H9 (cell line): ENCODE measurements around the gene PRR3. TPM values are rescaled to one million over a fixed set of nuclear protein-coding genes. Genes with fewer than 3 reads are reported as not detected.
A peak's percentile ranks its signal among the peaks of the same experiment; 100 is the strongest.

Experiments used
- DNase-seq: peaks from one replicate; pipeline ENCODE4 v3.0.0-alpha.2; 2017
- H2AFZ ChIP-seq: one replicate; pipeline ENCODE4 v1.6.1; 2013; ENCODE audit warnings: mild to moderate bottlenecking, low read length, control low read depth, moderate library complexity
- H2AK5ac ChIP-seq: 2 replicates; pipeline ENCODE4 v1.6.1; 2013; ENCODE audit warnings: low read length, control low read depth, mixed read lengths; ENCODE audit not compliant: insufficient read length
- H2BK120ac ChIP-seq: one replicate; pipeline ENCODE4 v1.6.1; 2013; ENCODE audit warnings: low read depth, mild to moderate bottlenecking, low read length, control low read depth, inconsistent platforms; ENCODE audit not compliant: poor library complexity, severe bottlenecking
- H2BK12ac ChIP-seq: 2 replicates; pipeline ENCODE4 v1.6.1; 2013; ENCODE audit warnings: low read length, control low read depth, mixed read lengths, low read depth; ENCODE audit not compliant: insufficient read length
- H2BK15ac ChIP-seq: 2 replicates; pipeline ENCODE4 v1.6.1; 2013; ENCODE audit warnings: low read depth, low read length, control low read depth
- H2BK20ac ChIP-seq: one replicate; pipeline ENCODE4 v1.6.1; 2013; ENCODE audit warnings: low read depth, mild to moderate bottlenecking, low read length, control low read depth, inconsistent platforms; ENCODE audit not compliant: poor library complexity, severe bottlenecking
- H2BK5ac ChIP-seq: 2 replicates; pipeline ENCODE4 v1.6.1; 2013; ENCODE audit warnings: low read length, control low read depth, mixed read lengths; ENCODE audit not compliant: insufficient read length
- H3K14ac ChIP-seq: 2 replicates; pipeline ENCODE4 v1.6.1; 2013; ENCODE audit warnings: low read length, control low read depth; ENCODE audit not compliant: insufficient read depth
- H3K18ac ChIP-seq: 2 replicates; pipeline ENCODE4 v1.6.1; 2013; ENCODE audit warnings: low read depth, mild to moderate bottlenecking, mixed read lengths, low read length, control low read depth; ENCODE audit not compliant: insufficient read length
- H3K23ac ChIP-seq: 2 replicates; pipeline ENCODE4 v1.6.1; 2013; ENCODE audit warnings: low read length, control low read depth, mixed read lengths, low read depth; ENCODE audit not compliant: insufficient read length
- H3K23me2 ChIP-seq: 2 replicates; pipeline ENCODE4 v1.6.1; 2013; ENCODE audit warnings: low read depth, mild to moderate bottlenecking, mixed read lengths, low read length, control low read depth; ENCODE audit not compliant: insufficient read length, poor library complexity, severe bottlenecking
- H3K27ac ChIP-seq: 2 replicates; pipeline ENCODE4 v1.5.1; 2013; ENCODE audit warnings: low read length, control low read depth, mixed read lengths, low read depth; ENCODE audit not compliant: insufficient read length
- H3K27me3 ChIP-seq: 2 replicates; pipeline ENCODE4 v1.6.1; 2013; ENCODE audit warnings: low read length, control low read depth, inconsistent platforms; ENCODE audit not compliant: insufficient read depth
- H3K4ac ChIP-seq: 2 replicates; pipeline ENCODE4 v1.6.1; 2013; ENCODE audit warnings: low read depth, mild to moderate bottlenecking, control low read depth, inconsistent platforms, low read length, moderate library complexity
- H3K4me1 ChIP-seq: 2 replicates; pipeline ENCODE4 v1.6.1; 2013; ENCODE audit warnings: low read length, control low read depth, inconsistent platforms; ENCODE audit not compliant: insufficient read depth
- H3K4me2 ChIP-seq: 2 replicates; pipeline ENCODE4 v1.6.1; 2013; ENCODE audit warnings: low read length, control low read depth, mixed read lengths; ENCODE audit not compliant: insufficient read length, insufficient read depth
- H3K56ac ChIP-seq: 2 replicates; pipeline ENCODE4 v1.6.1; 2013; ENCODE audit warnings: low read depth, mild to moderate bottlenecking, mixed read lengths, low read length, control low read depth; ENCODE audit not compliant: insufficient read length
- H3K79me1 ChIP-seq: 2 replicates; pipeline ENCODE4 v1.6.1; 2013; ENCODE audit warnings: low read depth, mild to moderate bottlenecking, moderate library complexity, low read length, control low read depth, inconsistent platforms; ENCODE audit not compliant: insufficient read depth, poor library complexity, severe bottlenecking
- H3K79me2 ChIP-seq: 2 replicates; pipeline ENCODE4 v1.6.1; 2013; ENCODE audit warnings: low read length, control low read depth, inconsistent platforms; ENCODE audit not compliant: insufficient read depth
- H3K9ac ChIP-seq: 2 replicates; pipeline ENCODE4 v1.6.1; 2013; ENCODE audit warnings: low read length, control low read depth, mixed read lengths; ENCODE audit not compliant: insufficient read length; ENCODE audit errors: extremely low read depth
- H3K9me3 ChIP-seq: one replicate; pipeline ENCODE4 v1.6.1; 2013; ENCODE audit warnings: low read depth, low read length, inconsistent platforms; ENCODE audit not compliant: control insufficient read depth
- H3T11ph ChIP-seq: one replicate; pipeline ENCODE4 v1.6.1; 2013; ENCODE audit warnings: mild to moderate bottlenecking, low read length, control low read depth, inconsistent platforms
- H4K20me1 ChIP-seq: one replicate; pipeline ENCODE4 v1.6.1; 2013; ENCODE audit not compliant: control insufficient read depth, insufficient read length, insufficient read depth
- H4K5ac ChIP-seq: 2 replicates; pipeline ENCODE4 v1.6.1; 2013; ENCODE audit warnings: low read depth, mild to moderate bottlenecking, mixed read lengths, low read length, control low read depth; ENCODE audit not compliant: insufficient read length
- H4K8ac ChIP-seq: replicated peaks from 2 replicates; pipeline ENCODE4 v1.6.1; 2013; ENCODE audit warnings: low read length, control low read depth, mixed read lengths, low read depth; ENCODE audit not compliant: insufficient read length
- H4K91ac ChIP-seq: 2 replicates; pipeline ENCODE4 v1.6.1; 2013; ENCODE audit warnings: low read depth, mild to moderate bottlenecking, moderate library complexity, mixed read lengths, low read length, control low read depth; ENCODE audit not compliant: insufficient read length
- H3K27ac Mint-ChIP-seq, 3 experiments: 2 replicates in 2 of 3; 3 replicates in 1 of 3; pipeline ENCODE4 v1.8.0; 2020 to 2021; ENCODE audit warnings: mixed read lengths in 3 of 3, mild to moderate bottlenecking in 1 of 3, moderate library complexity in 1 of 3
- H3K27me3 Mint-ChIP-seq: 2 replicates; pipeline ENCODE4 v1.8.0; 2021; ENCODE audit warnings: low read depth, mild to moderate bottlenecking, moderate library complexity, mixed read lengths
- H3K36me3 Mint-ChIP-seq, 3 experiments: 2 replicates in 2 of 3; 3 replicates in 1 of 3; pipeline ENCODE4 v1.8.0; 2020 to 2021; ENCODE audit warnings: low read depth in 3 of 3, mixed read lengths in 3 of 3; ENCODE audit not compliant: insufficient read depth in 1 of 3
- H3K4me1 Mint-ChIP-seq, 2 experiments: 2 replicates each; pipeline ENCODE4 v1.8.0; 2020; ENCODE audit warnings: mixed read lengths in 2 of 2
- H3K4me3 Mint-ChIP-seq, 2 experiments: 2 replicates in 1 of 2; 3 replicates in 1 of 2; pipeline ENCODE4 v1.8.0; 2020 to 2021; ENCODE audit warnings: mild to moderate bottlenecking in 2 of 2, mixed read lengths in 2 of 2, moderate library complexity in 1 of 2
- H3K9me3 Mint-ChIP-seq, 2 experiments: 2 replicates in 1 of 2; 3 replicates in 1 of 2; pipeline ENCODE4 v1.8.0; 2020; ENCODE audit warnings: mild to moderate bottlenecking in 2 of 2, mixed read lengths in 2 of 2, moderate library complexity in 1 of 2
- CTCF ChIP-seq: fragments of 200-600 bp; sonication (generic); conservative IDR thresholded peaks from 3 replicates; pipeline ENCODE4 v1.8.0; 2021; ENCODE audit warnings: antibody characterized with exemption, mild to moderate bottlenecking
- WGBS: extraction: QIAGEN DNeasy Blood & Tissue Kit; methylation state at CpG from one replicate; pipeline ENCODE4 v1.1.7; 2013; ENCODE audit warnings: missing lambda C conversion rate, low lambda C conversion rate, mixed read lengths; ENCODE audit not compliant: insufficient read length; ENCODE audit errors: extremely low coverage; 5-methylcytosine and 5-hydroxymethylcytosine counted together
- total RNA-seq: library from RNA; stranded (reverse); gene quantifications from 2 replicates; pipeline ENCODE4 v1.2.1, GENCODE V29; 2021

The PRR3 gene
- total RNA-seq, 1 experiment from 2014 or later, result 17.0 TPM

GRCh38 chr6:30571075-30571761 lies 14.1 kb downstream of the PRR3 start, which contains the start of gene ABCF1:
ABCF1 (plus strand) TSS chr6:30571442; CDS start chr6:30571488, 46 bp downstream.
- no peak within 1 kb of the TSS for H2BK15ac ChIP-seq
- peak within 1 kb of the TSS; percentile 89 for H3K4me2 ChIP-seq
- no peak within 1 kb of the TSS for H3K23ac ChIP-seq
- TF ChIP-seq CTCF, result no peak
- no peaks in the 10 kb centered on the region for H3K27me3 ChIP-seq
- H2BK120ac ChIP-seq, result no peak within 1 kb of the TSS
- H2BK20ac ChIP-seq, result no peak within 1 kb of the TSS
- H3K4me3 Mint-ChIP-seq, result peak within 1 kb of the TSS; percentile 99
- H3K27ac ChIP-seq, result peak within 1 kb of the TSS; percentile 35
- peak within 1 kb of the TSS; percentile 98 for H3K9ac ChIP-seq
- no peak within 1 kb of the TSS for H2AK5ac ChIP-seq
- H2AFZ ChIP-seq, result peak within 1 kb of the TSS; percentile 14
- H2BK5ac ChIP-seq, result no peak within 1 kb of the TSS
- H3K27me3 Mint-ChIP-seq, result peaks cover 10% of the 10 kb centered on the region
- no peaks in the 10 kb centered on the region; a peak in 1 of 5 replicates for H3K9me3 Mint-ChIP-seq
- H3K36me3 Mint-ChIP-seq, result peaks cover 0 to 7% (median 5%) of the 10 kb centered on the region in 3 experiments; a peak in 3 of 7 replicates
- H3K4me1 ChIP-seq, result no peaks in the 10 kb centered on the region
- peak within 1 kb of the TSS; percentile 99 for H3K18ac ChIP-seq
- H2BK12ac ChIP-seq, result no peak within 1 kb of the TSS
- no peaks in the 10 kb centered on the region for H4K20me1 ChIP-seq
- H3K9me3 ChIP-seq, result no peaks in the 10 kb centered on the region
- H3K79me1 ChIP-seq, result peaks cover 17% of the 10 kb centered on the region
- peak within 1 kb of the TSS; percentile 100 for H3K14ac ChIP-seq
- H4K8ac ChIP-seq, result no peak within 1 kb of the TSS
- no peak within 1 kb of the TSS for H3K4ac ChIP-seq
- no peak within 1 kb of the TSS for H3K56ac ChIP-seq
- peak; percentile 98 for DNase-seq
- peaks cover 26 to 28% of the 10 kb centered on the region in 2 experiments for H3K4me1 Mint-ChIP-seq
- peaks cover 6% of the 10 kb centered on the region for H3K23me2 ChIP-seq
- H4K91ac ChIP-seq, result no peak within 1 kb of the TSS
- no CpG with 5 or more reads among the region's 59 CpGs for WGBS
- H3K79me2 ChIP-seq, result peaks cover 28% of the 10 kb centered on the region; the same call in 1 of the 2 replicates
- peak within 1 kb of the TSS; percentile 15 for H4K5ac ChIP-seq
- H3K27ac Mint-ChIP-seq, result peak within 1 kb of the TSS; percentile 98 to 99 (median 98)
- H3T11ph ChIP-seq, result no peak within 1 kb of the TSS
